Rectal smooth muscle tissue (tissue), 1 donor: ENCODE measurements around the gene DCLRE1A.
A peak's percentile ranks its signal among the peaks of the same experiment; 100 is the strongest.

Experiments used
- H3K27ac ChIP-seq: one replicate; pipeline ENCODE4 v1.7.0; 2013; ENCODE audit warnings: low read depth, low read length, inconsistent platforms
- H3K27me3 ChIP-seq: one replicate; pipeline ENCODE4 v1.7.0; 2013; ENCODE audit warnings: low read length; ENCODE audit not compliant: control insufficient read depth, insufficient read depth
- H3K36me3 ChIP-seq: one replicate; pipeline ENCODE4 v1.7.0; 2013; ENCODE audit warnings: low read length; ENCODE audit not compliant: control insufficient read depth, insufficient read depth
- H3K4me1 ChIP-seq: one replicate; pipeline ENCODE4 v1.7.0; 2013; ENCODE audit warnings: low read length; ENCODE audit not compliant: control insufficient read depth, insufficient read depth
- H3K4me3 ChIP-seq: one replicate; pipeline ENCODE4 v1.7.0; 2013; ENCODE audit warnings: low read length
- H3K9ac ChIP-seq: one replicate; pipeline ENCODE4 v1.7.0; 2013; ENCODE audit warnings: low read length

DCLRE1A gene

GRCh38 chr10:113854013-113854760 lies at the start of gene DCLRE1A, which contains the start of gene NHLRC2:
DCLRE1A (minus strand) TSS chr10:113854082; CDS start chr10:113853182, 900 bp downstream.
NHLRC2 (plus strand) TSS chr10:113854661; CDS start chr10:113854873, 212 bp downstream.
- Histone ChIP-seq H3K9ac (peak within 1 kb of the TSS; percentile 66), H3K27me3 (no peaks in the 10 kb centered on the region), H3K4me3 (peak within 1 kb of the TSS; percentile 81), H3K4me1 (peaks cover 6% of the 10 kb centered on the region), H3K36me3 (no peaks in the 10 kb centered on the region), H3K27ac (peak within 1 kb of the TSS; percentile 92)

GRCh38 chr10:113899952-113900598 lies 46.2 kb upstream of the DCLRE1A start:
- no peaks in the 10 kb centered on the region for H3K4me1 ChIP-seq
- H3K4me3 ChIP-seq = no peak overlapping the region
- H3K9ac ChIP-seq = no peak overlapping the region
- H3K27me3 ChIP-seq = no peaks in the 10 kb centered on the region
- H3K36me3 ChIP-seq = peaks cover 4% of the 10 kb centered on the region
- no peak overlapping the region for H3K27ac ChIP-seq

GRCh38 chr10:113897693-113898618 lies 44.1 kb upstream of the DCLRE1A start:
- Histone ChIP-seq H3K4me3 (no peak overlapping the region), H3K4me1 (no peaks in the 10 kb centered on the region), H3K27me3 (no peaks in the 10 kb centered on the region), H3K36me3 (peaks cover 4% of the 10 kb centered on the region), H3K27ac (no peak overlapping the region), H3K9ac (no peak overlapping the region)

GRCh38 chr10:113895018-113895417 lies 41.1 kb upstream of the DCLRE1A start:
- Histone ChIP-seq H3K36me3 (peaks cover 4% of the 10 kb centered on the region), H3K9ac (no peak overlapping the region), H3K4me1 (no peaks in the 10 kb centered on the region), H3K27me3 (no peaks in the 10 kb centered on the region), H3K4me3 (no peak overlapping the region), H3K27ac (no peak overlapping the region)

- Histone ChIP-seq H3K27ac (no peak overlapping the region), H3K9ac (no peak overlapping the region), H3K4me1 (no peaks in the 10 kb centered on the region), H3K4me3 (no peak overlapping the region), H3K27me3 (no peaks in the 10 kb centered on the region), H3K36me3 (peaks cover 4% of the 10 kb centered on the region)
Measured at GRCh38 chr10:113894581-113894980, 40.7 kb upstream of the DCLRE1A start.

GRCh38 chr10:113893570-113893969 lies 39.7 kb upstream of the DCLRE1A start:
- Histone ChIP-seq H3K27ac (no peak overlapping the region), H3K4me1 (no peaks in the 10 kb centered on the region), H3K9ac (no peak overlapping the region), H3K27me3 (no peaks in the 10 kb centered on the region), H3K36me3 (peaks cover 4% of the 10 kb centered on the region), H3K4me3 (no peak overlapping the region)

- H3K27ac ChIP-seq = no peak overlapping the region
Measured at GRCh38 chr10:113891476-113891875, 37.6 kb upstream of the DCLRE1A start.

GRCh38 chr10:113890769-113891168 lies 36.9 kb upstream of the DCLRE1A start:
- Histone ChIP-seq H3K36me3 (peaks cover 4% of the 10 kb centered on the region), H3K4me3 (no peak overlapping the region), H3K4me1 (no peaks in the 10 kb centered on the region), H3K27me3 (no peaks in the 10 kb centered on the region), H3K9ac (no peak overlapping the region), H3K27ac (no peak overlapping the region)

More at GRCh38 chr10:113891476-113891875, 37.6 kb upstream of the DCLRE1A start:
- H3K9ac ChIP-seq = no peak overlapping the region
- no peak overlapping the region for H3K4me3 ChIP-seq
- no peaks in the 10 kb centered on the region for H3K27me3 ChIP-seq
- H3K4me1 ChIP-seq = no peaks in the 10 kb centered on the region
- peaks cover 3% of the 10 kb centered on the region for H3K36me3 ChIP-seq

- Histone ChIP-seq H3K9ac (no peak overlapping the region), H3K36me3 (peaks cover 4% of the 10 kb centered on the region), H3K4me3 (no peak overlapping the region), H3K27me3 (no peaks in the 10 kb centered on the region), H3K27ac (no peak overlapping the region), H3K4me1 (no peaks in the 10 kb centered on the region)
Measured at GRCh38 chr10:113889911-113890310, 36.0 kb upstream of the DCLRE1A start.

- Histone ChIP-seq H3K27ac (no peak overlapping the region), H3K4me3 (no peak overlapping the region), H3K4me1 (no peaks in the 10 kb centered on the region), H3K27me3 (no peaks in the 10 kb centered on the region), H3K36me3 (peaks cover 4% of the 10 kb centered on the region), H3K9ac (no peak overlapping the region)
Measured at GRCh38 chr10:113882240-113882639, 28.4 kb upstream of the DCLRE1A start.

- Histone ChIP-seq H3K27me3 (no peaks in the 10 kb centered on the region), H3K4me1 (no peaks in the 10 kb centered on the region), H3K27ac (no peak overlapping the region), H3K36me3 (no peaks in the 10 kb centered on the region), H3K4me3 (no peak overlapping the region), H3K9ac (no peak overlapping the region)
Measured at GRCh38 chr10:113880236-113880635, 26.4 kb upstream of the DCLRE1A start.

GRCh38 chr10:113879691-113880090 lies 25.8 kb upstream of the DCLRE1A start:
- H3K27ac ChIP-seq = no peak overlapping the region

More at GRCh38 chr10:113879691-113880090, 25.8 kb upstream of the DCLRE1A start:
- Histone ChIP-seq H3K36me3 (no peaks in the 10 kb centered on the region), H3K9ac (no peak overlapping the region), H3K4me3 (no peak overlapping the region), H3K27me3 (no peaks in the 10 kb centered on the region), H3K4me1 (no peaks in the 10 kb centered on the region)
